ENCODE data around the gene RAC2. TPM values are rescaled to one million over a fixed set of nuclear protein-coding genes. Genes with fewer than 3 reads are reported as not detected.

RAC2 gene
- total RNA-seq, 1 experiment from 2014 or later: 246 TPM

DNA sequence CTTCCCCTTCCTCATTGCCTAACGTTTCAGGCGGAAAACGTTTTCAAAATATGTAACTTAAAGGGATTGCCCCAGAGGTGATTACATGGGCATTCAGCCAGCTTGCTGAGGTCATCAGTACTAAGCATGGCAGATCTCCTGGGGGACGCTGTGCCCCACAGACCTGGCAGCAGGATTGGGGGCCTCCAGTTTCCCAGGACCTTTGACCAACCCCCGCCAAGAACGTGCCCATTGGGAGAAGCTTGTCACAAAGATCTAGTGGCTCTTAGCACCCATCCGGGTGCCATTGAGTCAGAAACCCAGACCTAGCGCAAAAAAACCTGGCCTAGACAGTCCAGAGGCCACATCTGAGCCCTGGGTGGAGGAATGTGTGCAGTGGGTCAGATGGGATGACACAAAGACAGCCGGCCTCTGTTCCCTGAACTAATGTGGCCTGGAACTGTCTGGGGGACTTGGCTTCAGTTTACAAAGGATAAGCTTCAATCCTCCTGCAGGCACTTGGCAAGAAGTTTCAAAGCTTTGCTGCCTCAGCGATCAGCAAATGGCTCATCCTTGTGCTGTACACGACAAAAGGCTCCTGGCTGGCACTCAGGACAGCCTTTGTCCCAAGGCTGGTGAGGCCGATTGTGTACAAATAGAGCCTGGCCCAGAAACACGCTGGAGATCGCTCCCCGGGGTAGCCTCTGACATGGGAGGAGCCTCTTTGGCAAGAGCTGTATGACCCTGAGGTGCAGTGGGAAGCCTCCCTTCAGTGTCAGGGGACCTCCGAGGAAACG lies 65.5 kb downstream of the RAC2 start:
- no peak for DNase-seq (ENCODE audit: low read depth)

- DNase-seq (ENCODE audit: low read depth): no peak
Measured at GRCh38 chr22:37177755-37178154, 66.3 kb downstream of the RAC2 start.

GRCh38 chr22:37177221-37177620 lies 66.8 kb downstream of the RAC2 start:
- DNase-seq (ENCODE audit: low read depth): no peak

GRCh38 chr22:37176464-37177061 lies 67.5 kb downstream of the RAC2 start:
- peak; percentile 34 for DNase-seq (ENCODE audit: low read depth)

GRCh38 chr22:37175414-37176281 lies 68.4 kb downstream of the RAC2 start:
- no peak for DNase-seq (ENCODE audit: low read depth)

Small RNA genes lying within 50 kb of the gene (small RNA-seq; reads per million reads assigned to genes)
- not detected for gene Z82188.1

Other genes with a start within 250 kb of the RAC2 start
- 15.9 and 21.3 TPM in 2 replicates for gene TST, start 224.8 kb downstream of the RAC2 start, total RNA-seq (2014; rRNA removed; shearing (Covaris generic))
- 127 and 145 TPM in 2 replicates for gene MPST, start 224.5 kb downstream of the RAC2 start, total RNA-seq (2014; rRNA removed; shearing (Covaris generic))
- 32.3 and 36.4 TPM in 2 replicates for gene KCTD17, start 192.5 kb downstream of the RAC2 start, total RNA-seq (2014; rRNA removed; shearing (Covaris generic))
- gene TMPRSS6, start 134.6 kb downstream of the RAC2 start, total RNA-seq (2014; rRNA removed; shearing (Covaris generic)): 0.11 TPM in 1 of 2 replicates, not detected in the other
- gene IL2RB, start 94.4 kb downstream of the RAC2 start, total RNA-seq (2014; rRNA removed; shearing (Covaris generic)): 0.06 and 0.63 TPM in 2 replicates
- gene C1QTNF6, start 56.0 kb downstream of the RAC2 start, total RNA-seq (2014; rRNA removed; shearing (Covaris generic)): 5.8 and 10.3 TPM in 2 replicates
- not detected in 2 replicates for gene SSTR3, start 31.8 kb downstream of the RAC2 start, total RNA-seq (2014; rRNA removed; shearing (Covaris generic))
- 0.33 and 2.6 TPM in 2 replicates for gene CYTH4, start 38.2 kb upstream of the RAC2 start, total RNA-seq (2014; rRNA removed; shearing (Covaris generic))
- gene ELFN2, start 183.2 kb upstream of the RAC2 start, total RNA-seq (2014; rRNA removed; shearing (Covaris generic)): 5.7 and 7.0 TPM in 2 replicates
- not detected in 2 replicates for gene MFNG, start 242.1 kb upstream of the RAC2 start, total RNA-seq (2014; rRNA removed; shearing (Covaris generic))

Measured in HT1080 (cell line).